GM18526 (cell line): Measurements from ENCODE around the gene ZFYVE16.

Experiments used
- POLR2A ChIP-seq: IDR thresholded peaks from 3 replicates; pipeline ENCODE4 v1.6.1; 2011; ENCODE audit not compliant: insufficient read length; ENCODE audit errors: extremely low read depth

Gene ZFYVE16

DNA sequence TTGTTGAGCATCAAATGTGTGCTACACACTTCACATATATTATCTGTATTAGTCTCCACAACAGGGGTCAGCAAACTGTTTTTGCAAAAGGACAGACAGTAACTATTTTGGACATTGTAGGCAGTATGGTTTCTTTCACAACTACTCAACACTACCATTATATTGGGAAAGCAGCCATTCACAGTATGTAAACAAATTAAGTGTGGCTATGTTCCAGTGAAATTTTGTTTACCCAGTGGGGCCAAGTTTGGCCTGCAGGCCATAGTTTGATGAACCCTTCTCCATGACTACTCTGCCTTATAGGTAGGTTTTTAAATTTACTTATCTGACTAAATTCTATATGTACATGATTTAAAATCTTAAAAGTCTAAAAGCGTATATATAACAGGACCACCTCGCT, 67.1 kb downstream of the ZFYVE16 start:
- no peak for TF ChIP-seq POLR2A

DNA sequence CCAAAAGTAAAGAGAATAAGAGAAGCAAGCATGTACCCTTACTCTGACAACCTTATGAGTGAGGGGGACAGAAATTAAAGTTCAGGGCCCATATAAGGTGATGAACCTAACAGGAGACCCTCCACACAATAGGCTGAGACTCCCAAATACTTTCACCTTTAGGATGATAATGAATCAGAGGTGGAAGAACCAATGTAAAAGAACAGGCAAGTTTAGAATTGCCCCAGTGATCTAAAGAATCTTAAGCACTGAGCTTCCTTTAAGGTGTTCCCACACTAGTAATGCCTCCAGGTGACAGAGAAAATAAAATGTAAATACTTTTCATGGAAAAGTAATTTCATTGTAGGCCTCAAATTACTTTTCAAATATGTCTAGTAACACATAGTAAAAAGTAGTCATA, 71.8 kb downstream of the ZFYVE16 start:
- TF ChIP-seq POLR2A = no peak

- no peak for TF ChIP-seq POLR2A
These were observed 72.5 kb downstream of the ZFYVE16 start for GRCh38 chr5:80480354-80480753.

DNA sequence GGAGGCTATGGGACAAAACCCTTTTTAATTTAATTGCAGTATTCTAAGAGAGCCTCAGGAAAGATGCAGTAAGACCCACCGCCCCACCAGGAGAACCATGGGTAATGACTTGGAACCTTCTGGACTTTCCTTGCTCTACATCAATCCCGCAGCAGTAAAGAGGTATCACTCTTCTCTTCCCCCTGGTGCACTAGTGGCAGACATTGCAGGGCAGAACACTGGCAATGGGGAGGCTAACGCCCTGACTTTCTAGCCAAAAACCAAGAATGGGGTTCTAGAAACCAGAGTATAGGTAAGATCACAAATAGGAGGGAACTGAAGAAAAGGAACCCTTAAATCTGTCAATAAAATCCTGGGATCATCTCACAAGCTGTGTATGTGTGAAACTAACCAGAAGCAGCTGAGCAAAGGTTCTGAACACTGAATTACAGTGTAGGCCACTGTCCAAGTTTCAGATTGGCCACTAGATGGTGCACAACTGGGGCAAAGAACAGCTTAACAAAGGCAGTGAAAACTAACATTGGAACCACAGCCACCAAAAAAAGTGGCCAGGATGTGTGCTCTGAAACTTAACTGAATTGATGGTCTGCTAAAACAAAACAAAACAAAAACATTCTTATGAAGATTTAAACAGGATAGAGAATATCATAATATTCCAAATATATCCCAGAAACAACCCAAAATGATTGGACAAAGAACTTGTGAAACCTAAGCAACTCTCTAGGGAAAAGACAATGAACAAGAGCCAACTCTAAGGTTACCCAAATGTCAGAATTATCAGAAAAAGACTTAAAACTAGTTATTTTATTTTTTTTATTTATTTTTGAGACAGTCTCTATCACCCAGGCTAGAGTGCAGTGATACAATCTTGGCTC, 73.4 kb downstream of the ZFYVE16 start:
- no peak for TF ChIP-seq POLR2A

- no peak for TF ChIP-seq POLR2A
These were observed 74.7 kb downstream of the ZFYVE16 start for GRCh38 chr5:80482578-80482977.

DNA sequence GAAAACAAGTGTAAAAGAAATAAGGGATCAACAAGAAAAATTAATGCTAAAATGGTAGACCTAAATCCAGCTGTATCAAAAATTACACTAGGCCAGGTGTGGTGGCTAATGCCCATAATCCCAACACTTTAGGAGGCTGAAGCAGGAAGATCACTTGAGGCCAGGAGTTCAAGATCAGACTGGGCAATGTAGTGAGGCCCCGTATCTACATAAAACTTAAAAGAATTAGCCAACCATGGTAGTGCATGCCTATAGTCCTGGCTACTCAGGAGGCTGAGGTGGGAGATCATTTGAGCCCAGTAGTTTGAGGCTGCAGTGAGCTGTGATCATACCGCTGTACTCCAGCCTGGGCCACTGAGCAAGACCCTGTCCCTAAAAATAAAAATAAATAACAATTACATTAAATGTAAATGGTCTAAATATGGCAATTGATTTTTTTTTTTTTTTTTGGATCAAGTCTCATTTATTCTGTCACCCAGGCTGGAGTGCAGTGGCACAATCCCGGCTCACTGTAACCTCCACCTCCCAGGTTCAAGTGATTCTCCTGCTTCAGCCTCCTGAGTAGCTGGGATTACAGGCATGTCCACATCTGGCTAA, 75.9 kb downstream of the ZFYVE16 start:
- TF ChIP-seq POLR2A = no peak

GRCh38 chr5:80487444-80487828, 79.6 kb downstream of the ZFYVE16 start:
- no peak for TF ChIP-seq POLR2A

DNA sequence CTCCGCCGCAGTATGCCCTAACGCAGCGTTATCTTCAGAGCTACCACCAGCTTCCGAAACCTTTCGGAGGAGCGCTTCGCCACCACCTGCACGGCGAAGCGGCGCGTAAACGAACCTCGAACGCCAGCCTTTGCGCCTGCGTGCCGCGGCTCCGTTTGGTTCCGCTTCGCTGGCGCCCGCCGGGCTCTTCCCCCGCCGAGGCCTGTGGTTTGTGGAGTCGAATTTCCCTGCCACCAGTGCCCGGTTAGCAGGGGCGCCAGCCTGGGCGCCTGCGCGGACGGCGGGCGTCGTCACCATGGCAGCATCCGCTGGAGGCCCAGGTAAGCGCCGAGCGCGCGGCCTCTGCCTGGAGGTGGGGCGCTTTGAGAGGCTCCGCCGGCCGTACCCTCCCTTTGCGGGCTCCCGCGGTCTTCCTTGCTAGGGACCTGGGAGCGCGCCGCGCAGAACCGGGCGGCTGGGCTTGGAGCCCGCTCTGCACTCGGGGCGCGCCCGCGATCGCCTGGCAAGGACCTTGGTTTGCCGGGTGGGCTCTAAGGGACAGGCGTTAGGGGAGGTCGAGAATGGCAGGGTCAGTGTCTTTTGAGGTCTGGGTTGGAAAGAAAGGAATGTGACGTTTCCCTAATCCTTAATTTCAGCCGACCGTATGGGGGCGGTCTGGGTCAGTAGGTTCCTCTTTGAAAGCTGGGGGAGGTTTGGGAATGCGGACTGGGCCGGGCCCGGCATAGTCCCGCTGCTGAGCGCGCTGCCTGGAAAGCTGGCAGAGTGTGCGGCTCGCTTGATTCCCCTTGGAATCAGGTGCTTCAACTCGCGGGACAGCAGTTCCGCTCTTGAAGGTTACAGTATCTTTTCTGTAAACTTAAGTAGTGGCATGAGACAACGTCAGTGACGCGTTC, 80.2 kb downstream of the ZFYVE16 start, which contains the start of gene FAM151B:
TSS of gene FAM151B (plus strand) at position 272 of the 893 bp plus-strand sequence. CDS start at position 296, 24 bp downstream.
- TF ChIP-seq POLR2A = no peak

GRCh38 chr5:80491296-80491695, 83.4 kb downstream of the ZFYVE16 start:
- no peak for TF ChIP-seq POLR2A

DNA sequence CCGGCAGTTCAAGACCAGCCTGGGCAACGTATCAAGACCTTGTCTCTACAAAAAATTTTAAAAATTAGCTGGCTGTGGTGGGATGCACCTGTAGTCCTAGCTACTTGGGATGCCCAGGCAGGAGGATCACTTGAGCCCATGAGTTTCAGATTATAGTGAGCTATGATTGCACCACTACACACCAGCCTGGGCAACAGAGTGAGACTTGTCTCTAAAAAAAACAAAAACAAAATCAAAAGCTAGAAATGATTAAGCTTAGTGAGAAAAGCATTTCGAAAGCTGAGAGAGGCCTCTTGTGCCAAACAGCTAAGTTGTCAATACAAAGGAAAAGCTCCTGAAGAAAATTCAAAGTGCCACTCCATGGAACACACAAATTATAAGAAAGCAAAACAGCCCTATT, 84.9 kb downstream of the ZFYVE16 start:
- TF ChIP-seq POLR2A = no peak

DNA sequence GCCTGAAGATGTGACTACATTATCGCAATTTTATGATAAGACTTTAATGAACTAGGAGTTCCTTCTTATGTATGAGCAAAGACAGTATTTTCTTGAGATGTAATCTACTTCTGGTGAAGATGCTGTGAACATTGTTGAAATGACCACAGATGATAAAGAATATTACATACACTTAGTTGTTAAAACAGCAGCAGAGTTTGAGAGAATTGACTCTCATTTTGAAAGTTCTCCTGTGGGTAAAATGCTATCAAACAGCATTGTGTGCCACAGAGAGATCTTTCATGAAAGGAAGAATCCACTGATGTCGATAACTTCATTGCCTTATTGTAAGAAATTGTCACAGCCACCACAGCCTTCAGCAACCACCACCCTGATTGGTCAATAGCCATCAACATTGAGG, 88.0 kb downstream of the ZFYVE16 start:
- no peak for TF ChIP-seq POLR2A

- no peak for TF ChIP-seq POLR2A
These were observed 94.9 kb downstream of the ZFYVE16 start for GRCh38 chr5:80502800-80503199.

- no peak for TF ChIP-seq POLR2A
These were observed 95.8 kb downstream of the ZFYVE16 start for GRCh38 chr5:80503641-80504040.

DNA sequence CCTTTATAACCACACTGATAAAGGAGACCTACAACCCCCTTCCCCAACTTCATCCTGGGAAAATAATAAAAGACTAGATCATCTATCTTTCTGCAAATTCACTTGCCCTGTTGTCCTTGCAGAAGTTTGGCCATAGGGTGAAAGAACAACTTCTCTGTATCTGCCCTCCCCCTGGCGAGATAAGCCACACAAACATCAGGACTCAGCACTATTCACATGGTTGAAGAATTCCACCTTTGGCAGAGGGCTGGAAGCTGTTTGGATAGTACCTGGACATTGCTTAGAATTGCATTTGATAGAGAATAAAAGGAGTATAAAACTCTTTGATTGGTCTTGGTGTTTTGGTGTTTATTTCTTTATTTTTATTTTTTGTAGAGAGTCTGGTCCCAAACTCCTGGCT, 97.0 kb downstream of the ZFYVE16 start:
- TF ChIP-seq POLR2A = no peak

DNA sequence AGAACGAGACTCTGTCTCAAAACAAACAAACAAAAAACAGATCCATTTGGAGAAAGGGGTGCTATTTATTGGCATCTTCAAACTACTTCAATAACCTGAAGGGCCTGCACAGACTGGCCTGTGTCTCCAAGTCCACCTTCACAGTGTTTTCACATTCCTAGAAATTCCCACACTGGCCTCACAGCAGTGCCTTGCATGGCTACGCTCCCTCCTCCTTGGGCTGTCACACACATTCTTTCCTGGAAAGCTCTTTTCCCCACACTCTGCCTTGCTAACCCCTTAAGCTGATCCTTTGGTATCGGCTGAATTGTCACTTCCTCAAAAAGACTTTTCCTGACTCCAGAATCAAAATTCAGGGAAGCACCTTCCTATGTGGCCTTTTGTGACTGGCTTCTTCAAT, 99.8 kb downstream of the ZFYVE16 start:
- TF ChIP-seq POLR2A = no peak
